HG03520 (cell line): ENCODE results near the gene NOTCH1.

Source experiments
- ATAC-seq: cut with Tn5 transposase; IDR thresholded peaks from one replicate; pipeline ENCODE4 v1.9.1; 2021; ENCODE audit warnings: mild to moderate bottlenecking, moderate library complexity; ENCODE audit not compliant: unreplicated experiment

NOTCH1 gene

DNA sequence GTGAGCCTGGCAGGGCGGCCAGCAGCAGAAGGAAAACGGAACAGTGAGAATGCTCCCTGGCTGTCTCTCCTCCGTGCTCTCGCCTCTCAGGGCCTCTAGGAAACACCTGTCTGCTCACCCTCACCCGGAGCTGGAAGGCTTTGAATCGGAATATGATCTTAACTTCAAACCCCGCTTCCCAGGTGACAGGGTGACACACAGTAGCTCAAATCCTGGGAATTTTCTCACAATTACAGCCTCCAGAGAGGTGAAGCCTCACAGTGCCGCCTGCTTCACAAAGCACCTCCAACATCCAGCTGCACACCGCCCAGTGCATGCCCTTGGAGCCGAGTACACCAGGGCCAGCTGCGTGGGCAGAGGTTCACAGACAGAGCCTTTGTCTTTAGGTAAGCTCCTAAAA is 75.5 kb downstream of the NOTCH1 start:
- ATAC-seq, result no peak

DNA sequence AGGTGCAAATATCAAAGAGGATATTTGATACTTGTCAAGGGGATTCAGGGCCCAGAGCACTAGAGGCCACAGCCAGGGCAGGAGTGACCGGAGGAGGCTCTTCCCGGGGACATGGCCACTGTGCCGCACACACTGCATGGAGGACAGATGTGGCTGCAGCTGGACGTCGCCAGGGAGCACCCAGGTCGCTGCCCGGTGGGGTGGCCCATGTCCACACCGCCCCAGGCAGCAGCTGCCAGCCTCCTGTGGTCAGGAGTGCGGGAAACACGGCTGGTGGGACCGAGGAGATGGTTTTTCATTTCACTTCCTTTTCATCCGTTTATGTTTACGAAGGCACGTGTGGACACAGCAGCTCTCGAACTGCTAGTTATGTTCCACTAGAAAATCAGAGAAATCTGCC is 78.1 kb downstream of the NOTCH1 start:
- no peak for ATAC-seq

DNA sequence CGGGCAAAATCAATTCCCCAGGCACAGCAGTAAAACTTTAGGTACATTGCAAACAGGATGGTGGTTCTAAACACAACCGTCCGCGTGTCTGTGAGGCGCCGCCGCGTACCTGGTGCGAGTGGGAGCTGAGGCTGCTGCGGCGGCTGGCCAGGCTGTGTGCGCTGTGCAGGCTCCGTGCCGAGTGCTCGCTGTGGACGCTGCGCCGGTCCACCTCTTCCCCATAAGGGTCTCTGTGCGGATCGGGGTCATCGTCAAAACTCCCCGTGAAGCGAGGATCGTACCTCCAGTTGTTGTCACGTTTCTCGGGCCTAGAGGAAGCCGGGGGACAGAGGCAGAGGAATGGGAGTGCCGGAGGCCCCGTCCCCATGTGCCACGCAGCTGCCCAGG is 79.7 kb downstream of the NOTCH1 start:
- no peak for ATAC-seq

DNA sequence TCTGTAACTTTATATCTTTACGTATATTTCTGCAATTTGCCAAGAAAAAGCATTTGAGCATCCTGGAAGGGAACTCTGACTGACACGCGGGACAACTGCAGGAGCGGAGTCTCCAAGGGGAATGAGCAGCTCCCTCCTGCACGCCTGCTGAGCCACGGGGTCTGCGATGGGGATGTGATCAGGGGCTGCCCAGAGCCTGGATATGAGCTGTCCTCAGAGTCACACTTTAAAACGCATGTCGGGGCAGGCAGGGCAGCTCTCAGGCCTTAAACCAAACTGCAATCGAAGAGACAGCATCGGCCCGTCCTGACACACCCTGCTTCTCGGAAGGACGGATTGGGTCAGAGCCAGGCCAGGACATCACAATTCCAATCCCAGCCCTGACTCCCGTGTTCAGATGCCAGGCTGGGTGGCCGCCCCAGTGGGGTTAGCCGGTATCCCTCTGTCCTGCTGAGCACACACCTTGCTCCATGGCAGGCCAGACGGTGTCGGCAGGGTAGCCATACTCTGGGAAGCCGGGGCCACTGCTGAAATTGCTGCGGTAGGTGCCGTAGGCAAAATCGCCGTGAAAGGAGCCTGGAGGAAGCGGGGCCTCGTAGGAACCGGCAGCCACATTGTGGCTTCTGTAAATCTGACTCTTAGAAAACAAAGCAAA is 80.2 kb downstream of the NOTCH1 start:
- ATAC-seq, result no peak

DNA sequence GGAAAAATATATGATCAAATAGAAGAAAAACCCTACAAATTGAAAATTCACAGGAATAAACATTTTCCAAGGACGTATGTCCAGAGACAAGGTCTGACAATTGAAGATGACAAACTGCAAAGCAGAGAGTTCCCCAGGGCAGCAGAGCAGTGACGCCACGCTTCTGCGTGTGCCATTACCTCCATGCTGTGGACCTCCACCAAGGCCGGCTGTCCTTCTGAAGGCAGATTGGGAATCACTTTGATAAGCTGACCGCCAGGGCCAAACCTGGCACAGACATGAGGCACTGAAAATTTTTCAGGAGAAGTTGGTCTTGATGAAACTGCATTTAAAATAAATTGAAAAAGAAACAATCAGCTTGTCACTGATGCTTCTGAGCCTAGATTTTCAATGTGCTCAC is 81.6 kb downstream of the NOTCH1 start:
- no peak for ATAC-seq

DNA sequence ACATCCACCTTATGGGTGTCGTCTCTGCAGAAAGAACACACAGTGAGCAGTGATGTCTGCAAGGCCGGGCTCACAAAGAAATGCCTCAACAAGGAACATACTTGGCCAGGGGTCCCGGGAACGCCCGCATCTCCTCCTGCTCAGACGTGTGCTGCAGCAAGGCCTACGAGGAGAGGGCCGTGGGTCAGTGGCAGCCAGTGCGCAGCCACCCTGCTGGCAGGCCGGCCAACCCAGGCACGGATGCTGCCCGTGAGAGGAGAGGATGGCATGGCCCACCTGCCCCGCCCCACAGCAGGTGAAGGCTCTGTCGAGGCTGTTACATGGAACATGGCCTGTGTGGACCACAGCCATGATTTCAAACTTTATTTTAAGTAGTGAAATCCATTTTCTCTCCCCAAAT is 82.3 kb downstream of the NOTCH1 start:
- ATAC-seq, result no peak

DNA sequence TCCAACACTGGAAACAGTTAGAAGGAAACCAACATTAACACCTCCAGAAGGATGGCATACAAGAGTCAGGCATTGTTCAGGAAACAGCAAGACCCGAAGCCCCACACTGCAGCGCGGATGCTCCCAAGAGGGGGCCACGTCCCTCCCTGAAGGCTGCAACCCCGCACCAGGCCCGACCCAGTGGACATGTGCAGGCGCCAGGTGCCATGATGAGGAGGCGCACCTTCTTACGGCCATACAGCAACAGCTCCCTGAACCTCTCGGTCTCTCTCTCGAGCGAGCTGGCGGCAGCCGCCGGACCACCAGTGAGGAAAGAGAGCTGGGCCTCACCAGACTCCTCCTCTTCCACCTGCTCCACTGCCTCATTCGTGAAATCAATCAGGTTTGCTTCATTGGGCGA is 83.2 kb downstream of the NOTCH1 start:
- ATAC-seq, result no peak

DNA sequence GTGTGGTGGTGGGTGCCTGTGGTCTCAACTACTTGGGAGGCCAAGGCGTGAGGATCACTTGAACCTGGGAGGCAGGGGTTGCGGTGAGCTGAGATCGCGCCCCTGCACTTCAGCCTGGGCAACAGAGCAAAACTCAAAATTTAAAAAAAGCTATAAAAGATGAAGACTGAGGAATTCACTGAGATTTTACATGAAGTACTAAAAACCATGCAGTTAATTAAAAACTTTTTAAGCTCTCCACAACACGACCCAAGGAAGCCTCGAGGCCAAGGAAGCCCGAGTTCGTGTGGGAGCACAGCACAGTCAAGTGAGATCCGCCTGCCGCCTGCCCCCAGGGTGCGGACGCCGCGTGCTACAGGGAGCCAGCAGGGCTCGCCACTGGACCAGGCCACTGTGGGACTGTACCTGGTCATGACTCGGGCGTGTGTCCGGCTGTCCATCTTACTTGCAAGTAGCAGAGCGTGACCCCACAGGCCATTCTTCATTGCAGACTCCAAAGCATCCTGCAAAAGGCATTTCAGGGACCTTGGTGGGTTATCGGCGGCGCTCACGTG is 85.0 kb downstream of the NOTCH1 start:
- no peak for ATAC-seq

DNA sequence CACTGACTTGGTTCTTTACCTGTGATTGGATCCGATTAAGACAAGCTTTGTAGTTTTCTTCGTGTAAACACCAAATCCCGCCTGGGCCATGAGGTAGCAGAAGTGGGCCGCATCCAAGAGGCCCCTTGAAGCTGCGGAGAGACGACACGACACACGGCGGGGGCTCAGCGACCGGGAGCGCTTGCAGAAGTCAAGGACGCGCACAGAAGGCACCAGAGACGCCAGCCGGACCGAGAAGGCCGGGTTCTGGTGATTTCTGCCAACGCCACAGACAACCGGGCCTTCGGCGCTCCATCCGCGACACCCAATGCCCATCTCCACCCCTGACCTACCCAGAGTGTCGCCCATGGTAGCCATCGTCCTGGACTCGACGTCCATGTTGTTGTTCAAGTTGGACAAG is 86.4 kb downstream of the NOTCH1 start:
- ATAC-seq, result no peak

DNA sequence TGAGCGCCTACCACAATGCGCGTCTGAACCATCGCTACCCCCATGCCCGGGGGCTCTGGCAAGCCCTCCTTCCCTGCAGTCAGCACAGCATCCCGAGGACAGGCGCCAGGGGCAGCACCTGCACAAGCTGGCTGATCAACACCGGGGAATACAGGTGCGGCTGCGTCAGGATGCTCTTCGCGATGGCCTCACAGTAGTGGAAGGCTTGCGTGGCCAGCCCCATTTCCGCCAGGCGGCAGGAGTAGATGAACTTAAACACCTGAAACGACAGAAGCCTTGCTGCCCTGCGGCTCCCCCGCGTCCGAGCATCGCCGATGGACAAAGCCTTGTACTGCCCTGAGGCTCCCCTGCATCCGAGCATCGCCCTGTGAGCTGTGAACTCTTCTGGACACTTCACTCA is 88.5 kb downstream of the NOTCH1 start:
- ATAC-seq, result no peak

DNA sequence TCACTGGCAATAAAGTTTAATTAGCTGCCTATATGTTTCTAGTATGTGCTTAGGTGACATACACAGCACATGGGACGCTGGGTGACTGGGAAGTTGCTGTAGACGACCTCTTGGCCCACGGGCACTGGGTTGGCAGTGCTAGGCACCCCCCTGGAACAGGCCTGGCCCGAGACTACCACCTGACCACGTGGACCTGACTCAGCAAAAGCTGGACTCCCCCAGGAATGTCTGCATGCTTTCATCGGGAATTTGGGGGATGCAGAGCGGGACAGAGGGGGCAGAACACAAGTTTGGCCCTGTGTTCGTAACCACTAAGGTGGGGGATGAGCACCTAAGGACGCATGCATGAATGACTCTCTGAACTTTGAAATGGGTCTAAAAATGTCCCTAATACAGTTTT is 89.6 kb downstream of the NOTCH1 start:
- ATAC-seq, result no peak

DNA sequence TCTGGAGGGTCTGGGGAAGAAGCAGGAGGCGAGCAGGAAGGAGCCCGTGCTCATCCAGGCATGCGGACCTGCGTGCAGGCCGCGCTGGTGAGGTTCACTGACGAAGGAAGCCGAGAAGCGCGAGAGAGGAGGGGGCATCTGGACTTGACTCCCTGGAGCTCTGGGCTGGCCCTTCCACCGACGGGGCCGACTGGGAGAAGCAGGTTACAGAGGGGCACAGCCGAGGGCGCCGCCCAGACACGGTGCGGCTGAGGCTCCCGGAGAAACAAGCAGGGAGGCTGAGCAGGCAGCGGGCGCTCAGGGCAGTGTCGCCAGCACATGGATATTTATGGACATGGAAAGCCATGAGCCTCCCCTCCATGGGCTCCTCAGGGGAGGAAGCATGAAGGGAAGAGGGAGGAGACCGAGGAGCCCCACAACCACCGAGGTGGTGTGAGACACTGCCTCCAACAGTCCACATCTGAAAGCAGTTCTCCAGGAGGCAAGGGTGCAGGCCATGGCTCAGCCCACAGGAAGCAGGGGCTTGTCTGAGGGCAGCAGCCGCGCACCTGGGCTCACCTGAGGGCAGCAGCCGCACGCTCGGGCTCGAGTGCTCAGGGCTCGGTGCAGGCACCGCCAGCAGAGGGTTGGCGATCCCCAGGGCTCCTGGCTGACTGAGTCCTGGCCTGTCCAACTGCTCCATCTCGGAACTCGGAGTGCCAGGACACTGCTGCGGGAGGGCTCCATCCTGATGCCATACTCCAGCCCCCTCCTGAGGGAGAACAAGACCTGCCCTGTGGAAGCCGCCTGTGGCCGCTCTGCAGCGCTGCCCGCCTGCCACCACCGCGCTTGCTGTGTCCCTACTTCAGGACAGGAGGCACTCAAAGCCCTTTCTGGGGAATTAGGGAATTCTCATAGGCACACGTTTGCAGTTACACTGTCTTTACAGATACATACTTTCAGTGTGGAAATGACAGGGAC is 90.5 kb downstream of the NOTCH1 start:
- no peak for ATAC-seq

DNA sequence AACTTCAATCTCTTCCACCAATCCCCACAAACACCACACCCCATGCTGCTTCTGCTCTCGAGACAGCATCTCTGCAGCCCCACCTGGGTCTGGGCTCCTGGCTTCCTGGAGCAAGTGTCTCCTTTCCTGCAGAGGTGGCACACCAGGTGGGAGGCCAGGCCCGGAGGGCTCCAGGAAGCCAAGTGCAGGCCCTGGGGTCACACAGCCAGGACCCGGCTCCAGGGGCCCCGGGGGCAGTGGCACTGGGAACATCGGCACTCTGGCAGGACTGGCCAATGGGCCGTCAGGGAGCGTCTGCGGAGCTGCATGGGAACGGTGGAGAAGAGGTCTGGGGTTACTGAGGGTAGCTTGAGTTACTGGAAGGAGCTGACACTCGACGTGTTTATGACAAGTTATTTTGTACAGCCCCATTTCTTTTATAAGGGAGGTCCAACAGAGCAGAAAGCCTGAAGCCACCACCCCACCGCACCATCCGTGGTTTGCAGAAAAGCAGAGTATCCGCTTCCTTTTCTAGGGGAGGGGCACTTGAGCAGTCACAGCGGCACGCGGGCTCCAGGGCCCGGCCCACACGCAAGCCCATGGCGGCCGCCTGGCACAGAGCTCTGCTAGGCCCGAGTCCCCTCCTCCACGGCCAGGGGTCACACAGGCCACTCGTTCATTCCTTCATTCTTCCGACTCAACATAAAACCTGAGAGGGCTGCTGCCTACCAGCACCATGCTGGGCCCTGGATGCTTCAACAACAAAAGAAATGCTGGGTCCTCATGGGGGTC is 91.6 kb downstream of the NOTCH1 start:
- ATAC-seq, result no peak

DNA sequence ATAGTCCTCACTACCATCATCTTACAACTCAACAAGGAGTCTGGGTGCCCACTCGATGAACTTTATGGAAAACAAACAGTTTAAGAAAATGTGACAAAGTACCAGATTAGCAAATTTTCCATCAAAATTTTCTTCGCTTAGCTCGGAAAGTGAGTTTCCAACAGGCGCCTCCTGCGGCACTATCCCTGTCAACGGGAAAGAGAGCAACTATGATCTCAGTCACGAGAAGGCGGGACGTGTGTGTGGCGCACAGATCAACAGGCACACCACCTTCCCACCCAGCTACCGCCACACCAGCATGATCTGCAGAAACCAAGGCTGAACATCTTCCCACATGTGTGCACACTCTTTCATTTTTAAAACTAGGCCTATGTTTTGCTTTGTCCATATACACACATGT is 92.5 kb downstream of the NOTCH1 start:
- no peak for ATAC-seq

DNA sequence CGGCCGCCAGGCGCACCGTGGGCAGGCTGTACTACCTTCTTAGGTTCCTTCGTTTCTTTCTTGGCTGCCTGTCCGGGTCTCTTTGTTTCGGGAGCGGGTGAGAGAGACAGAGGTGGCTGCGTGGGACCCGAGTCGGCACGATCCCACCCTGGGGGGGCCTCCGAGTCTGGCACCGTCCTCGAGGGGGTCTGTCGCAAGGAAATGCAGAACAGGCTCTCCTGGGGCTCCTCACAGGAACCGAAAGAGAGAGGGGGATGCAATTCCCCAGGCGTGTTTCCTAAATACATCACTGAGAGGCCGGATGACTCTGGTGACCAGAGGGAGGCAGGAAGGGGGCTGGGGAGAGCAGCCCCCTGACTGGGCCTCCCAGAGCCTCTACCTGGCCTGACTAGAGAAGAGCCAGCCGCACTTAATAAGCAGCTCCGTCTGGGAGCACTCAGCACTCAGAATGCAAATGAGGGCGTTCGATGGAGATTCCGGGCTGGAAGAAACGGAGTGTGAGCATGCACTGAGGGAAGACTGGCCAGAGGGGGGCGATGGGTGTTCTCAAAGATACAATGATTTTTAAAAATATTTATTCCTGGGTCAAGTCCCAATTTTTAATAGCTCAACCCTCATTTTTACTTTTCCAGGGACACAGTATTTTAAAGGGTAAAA is 94.5 kb downstream of the NOTCH1 start:
- no peak for ATAC-seq

DNA sequence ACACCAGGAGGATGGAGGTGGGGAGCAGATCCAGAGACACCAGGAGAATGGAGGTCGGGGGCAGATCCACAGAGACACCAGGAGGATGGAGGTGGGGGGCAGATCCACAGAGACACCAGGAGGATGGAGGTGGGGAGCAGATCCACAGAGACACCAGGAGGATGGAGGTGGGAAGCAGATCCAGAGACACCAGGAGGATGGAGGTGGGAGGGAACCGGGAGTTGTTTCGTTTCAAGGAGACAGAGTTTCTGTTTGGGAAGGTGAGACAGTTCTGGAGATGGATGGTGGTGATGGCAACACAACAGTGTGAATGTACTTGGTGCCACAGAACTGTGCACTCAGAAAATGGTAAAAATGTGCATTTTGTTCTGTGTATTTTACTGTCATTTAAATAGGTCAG is 97.2 kb downstream of the NOTCH1 start:
- ATAC-seq, result no peak

DNA sequence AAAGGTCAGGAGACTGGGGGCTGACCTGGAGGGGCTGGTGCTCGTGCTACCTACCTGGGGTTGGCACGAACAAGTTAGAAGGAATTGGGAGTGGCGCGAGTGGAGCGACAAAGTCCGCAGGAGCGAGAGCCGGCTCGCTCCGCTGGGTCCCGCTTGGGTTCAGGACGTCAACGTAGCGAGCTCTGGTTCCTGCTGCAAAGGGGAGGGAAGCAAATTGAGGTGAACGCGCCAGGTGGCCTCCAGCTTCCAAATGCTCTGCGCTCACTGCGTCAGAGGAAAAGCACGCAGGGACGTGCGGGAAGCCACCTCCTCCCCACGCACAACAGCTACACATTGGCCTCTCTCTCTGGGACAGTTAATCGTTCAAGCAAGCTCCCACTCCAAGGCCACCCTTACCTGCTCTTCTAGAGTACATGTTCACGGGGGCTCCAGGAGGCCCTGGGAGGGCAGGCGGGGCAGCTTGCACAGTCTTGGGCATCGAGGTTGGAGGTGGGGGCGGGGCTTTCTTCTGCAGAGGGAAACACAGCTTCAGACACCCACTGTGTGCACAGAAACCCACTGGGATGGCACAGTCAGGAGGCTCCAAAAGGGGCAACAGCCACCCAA is 98.6 kb downstream of the NOTCH1 start:
- ATAC-seq, result no peak

DNA sequence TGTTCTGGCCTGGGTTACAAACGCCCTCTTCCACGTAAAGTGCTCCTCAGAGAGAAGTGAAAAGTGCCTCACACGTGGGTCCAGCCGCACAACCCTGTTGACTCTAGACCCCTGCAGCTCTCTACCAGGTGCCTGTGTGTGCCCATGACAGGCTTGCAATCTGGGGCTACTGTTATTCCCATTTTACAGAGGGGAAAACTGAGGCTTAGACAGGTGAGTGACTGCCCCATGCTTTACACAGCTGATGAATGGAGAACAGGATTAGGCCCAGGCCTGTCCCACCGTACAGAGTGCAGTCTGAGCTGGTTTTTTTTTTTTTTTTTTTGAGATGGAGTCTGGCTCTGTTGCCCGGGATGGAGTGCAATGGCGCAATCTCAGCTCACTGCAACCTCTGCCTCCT is 100.0 kb downstream of the NOTCH1 start:
- no peak for ATAC-seq
